K562 (cell line): ENCODE results near the gene NPAS2.

Source experiments
- BCLAF1 ChIP-seq, 2 experiments: fragments of 450-650 bp in 1 of 2; IDR thresholded peaks; 2 replicates each; pipeline ENCODE4 v1.6.1; 2011 to 2017; ENCODE audit warnings: low read depth in 2 of 2, antibody characterized with exemption in 1 of 2, borderline replicate concordance in 1 of 2, low read length in 1 of 2, mild to moderate bottlenecking in 1 of 2, mixed read lengths in 1 of 2; ENCODE audit not compliant: control insufficient read depth in 1 of 2
- CBX3 ChIP-seq, 2 experiments: IDR thresholded peaks; 1 replicate in 1 of 2; 2 replicates in 1 of 2; pipeline ENCODE4 v1.6.1; 2012; ENCODE audit warnings: inconsistent platforms in 2 of 2, low read length in 2 of 2, borderline replicate concordance in 1 of 2, control low read depth in 1 of 2
- KDM1A ChIP-seq, 2 experiments: fragments of 450-650 bp; IDR thresholded peaks; 2 replicates each; pipeline ENCODE4 v1.6.1; 2016; ENCODE audit warnings: mild to moderate bottlenecking in 2 of 2
- POLR2AphosphoS5 ChIP-seq: IDR thresholded peaks from 2 replicates; pipeline ENCODE4 v1.6.1; 2011; ENCODE audit warnings: mild to moderate bottlenecking, low read depth, low read length, moderate library complexity; ENCODE audit not compliant: control insufficient read depth, insufficient read depth
- SAFB2 ChIP-seq: fragments of 200-400 bp; formaldehyde crosslinking; IDR thresholded peaks from 2 replicates; pipeline ENCODE4 v1.6.1; 2018; ENCODE audit warnings: borderline replicate concordance, low read length, low read depth, moderate library complexity; ENCODE audit not compliant: severe bottlenecking

- no peak for TF ChIP-seq POLR2AphosphoS5
- no peak for TF ChIP-seq CBX3 (IDR thresholded peaks at IDR 0.05; ENCODE audit: borderline replicate concordance in 1 of 2, low read length in 2 of 2)
- TF ChIP-seq KDM1A (IDR thresholded peaks at IDR 0.05): no peak
- no peak for TF ChIP-seq SAFB2
- TF ChIP-seq BCLAF1 (IDR thresholded peaks at IDR 0.05; ENCODE audit: borderline replicate concordance in 1 of 2, control insufficient read depth in 1 of 2, low read depth in 2 of 2, low read length in 1 of 2): no peak
Measured at GRCh38 chr2:100924122-100924519, 104.2 kb downstream of the NPAS2 start.
